NCI-H2196 treated with DMSO at 0.1 percent for 48 hours (cell line): ENCODE measurements around the gene TNS3.

Source experiments
- DNase-seq: peaks from one replicate; lab custom pipeline; 2025; ENCODE audit not compliant: unreplicated experiment; lab: John Stamatoyannopoulos, UW

Gene TNS3

DNA sequence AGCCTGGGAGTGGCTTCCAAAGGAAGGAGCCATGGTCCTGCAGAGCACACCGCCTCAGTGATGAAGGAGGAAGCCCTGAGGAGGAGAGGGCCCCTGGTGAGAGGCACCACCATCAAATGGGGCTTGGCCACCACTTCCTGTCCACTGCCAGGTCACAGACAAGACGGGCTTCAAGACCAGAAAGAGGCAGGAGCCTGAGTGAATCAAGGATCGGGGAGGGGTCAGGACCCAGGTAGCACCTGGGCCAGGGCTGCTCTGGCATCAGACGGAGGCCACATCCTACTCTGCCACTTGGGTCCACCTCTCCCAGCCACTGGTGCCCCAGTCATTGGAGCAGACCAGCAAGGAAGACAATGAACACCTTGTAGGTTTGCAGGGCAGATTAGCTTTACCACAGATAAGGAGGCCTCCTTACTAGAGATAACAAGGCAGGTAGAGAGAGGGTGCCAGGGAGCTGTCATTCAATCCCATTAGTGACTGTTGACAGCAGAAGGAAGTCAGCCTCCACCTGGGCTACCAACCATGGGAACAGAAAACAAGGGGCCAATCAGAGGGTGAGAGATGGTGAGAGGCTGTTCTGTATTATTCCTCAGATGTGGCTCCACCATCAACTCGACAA lies 143.4 kb downstream of the TNS3 start:
- DNase-seq, result no peak

DNA sequence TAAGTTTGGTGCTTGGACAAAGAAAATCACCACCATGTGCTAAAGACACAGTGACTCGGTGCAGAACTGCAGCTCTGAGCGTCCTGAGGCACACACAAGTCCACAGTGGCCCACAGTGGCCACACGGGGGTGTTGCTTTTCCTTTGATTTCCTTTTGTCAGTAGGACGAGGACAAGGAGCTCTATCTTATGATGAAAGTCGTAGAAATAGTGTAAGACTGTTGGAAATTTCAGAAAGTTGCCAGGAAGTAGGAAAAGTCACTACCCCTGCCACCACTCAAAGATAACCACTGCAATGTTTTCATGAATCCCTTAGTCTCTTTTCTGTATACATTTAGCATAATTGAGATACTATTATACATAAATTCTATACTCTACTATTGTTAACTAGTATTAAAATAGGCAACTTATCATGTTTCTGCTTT lies 146.0 kb downstream of the TNS3 start:
- no peak for DNase-seq

DNA sequence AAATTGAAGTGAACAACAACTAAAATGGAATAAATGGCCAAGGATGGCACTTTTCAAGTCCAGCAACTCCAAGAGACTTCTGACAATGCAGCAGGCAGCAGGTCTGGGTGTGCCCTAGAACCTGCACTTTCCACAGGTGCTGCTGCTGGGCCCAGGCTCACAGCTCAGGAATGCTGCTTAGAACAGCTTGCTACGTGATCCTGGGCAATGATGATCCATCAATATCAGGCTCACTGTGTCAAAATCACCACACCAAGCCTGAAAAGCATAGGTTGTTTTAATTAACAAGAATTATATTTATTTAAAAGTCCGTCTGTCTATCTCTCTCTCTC lies 148.4 kb downstream of the TNS3 start:
- no peak for DNase-seq

- DNase-seq, result no peak
Measured at GRCh38 chr7:47432671-47433563, 149.0 kb downstream of the TNS3 start.

GRCh38 chr7:47430422-47430821 lies 151.5 kb downstream of the TNS3 start:
- DNase-seq, result no peak

- DNase-seq, result no peak
Measured at GRCh38 chr7:47428768-47429472, 153.0 kb downstream of the TNS3 start.

DNA sequence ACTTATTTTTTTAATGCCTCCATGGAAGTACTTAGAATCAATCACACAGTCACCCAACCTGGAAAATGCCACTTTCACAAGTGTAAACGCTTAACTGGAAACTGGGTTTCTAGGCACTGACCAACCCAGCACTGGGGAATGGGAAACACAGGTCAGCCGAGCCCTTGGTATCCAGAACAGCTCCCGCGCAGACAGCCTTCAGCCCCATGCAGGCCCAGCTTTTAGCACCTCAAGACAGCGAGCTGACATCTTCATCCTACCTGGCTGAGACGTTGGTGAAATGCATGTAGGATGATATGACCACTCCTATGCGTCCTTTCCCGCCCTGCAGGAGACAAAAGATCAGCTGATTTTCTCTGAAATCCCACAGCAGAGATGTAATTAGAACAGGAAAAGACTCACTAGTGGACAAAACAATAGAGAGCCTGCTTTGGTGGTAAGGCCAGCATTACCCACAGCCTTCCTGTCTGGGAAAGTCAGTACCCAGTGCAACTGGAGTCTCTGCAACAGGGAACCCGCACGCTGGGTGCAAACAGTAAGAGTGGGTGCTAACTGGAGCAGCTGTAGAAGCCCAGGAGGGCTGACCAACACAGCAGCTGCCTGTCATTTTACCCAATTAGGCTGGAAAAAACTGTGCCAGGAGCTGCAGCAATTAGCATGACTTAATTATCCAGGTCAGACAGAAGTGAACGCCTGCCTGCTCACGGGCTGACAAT lies 153.7 kb downstream of the TNS3 start:
- DNase-seq, result no peak

- no peak for DNase-seq
Measured at GRCh38 chr7:47427051-47427643, 154.8 kb downstream of the TNS3 start.

DNA sequence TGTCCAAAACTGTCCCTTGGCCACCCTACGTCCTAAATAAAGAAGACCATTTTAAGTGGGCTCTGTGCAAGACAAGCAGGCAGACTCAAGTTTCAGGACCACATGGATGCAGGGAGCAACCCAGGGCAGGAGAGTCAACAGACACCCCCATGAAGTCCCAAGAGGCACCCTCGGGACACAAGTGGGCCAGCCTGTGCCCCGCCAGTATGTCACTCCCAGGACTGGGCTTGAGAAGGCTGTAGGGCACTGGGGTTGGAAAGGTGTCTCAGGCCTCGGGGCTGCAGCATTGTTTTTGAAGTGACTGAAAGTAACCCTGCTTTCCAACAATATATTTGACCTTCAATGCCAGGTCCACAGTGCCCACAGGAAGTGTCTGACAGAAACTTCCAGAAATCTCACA lies 157.4 kb downstream of the TNS3 start:
- no peak for DNase-seq

DNA sequence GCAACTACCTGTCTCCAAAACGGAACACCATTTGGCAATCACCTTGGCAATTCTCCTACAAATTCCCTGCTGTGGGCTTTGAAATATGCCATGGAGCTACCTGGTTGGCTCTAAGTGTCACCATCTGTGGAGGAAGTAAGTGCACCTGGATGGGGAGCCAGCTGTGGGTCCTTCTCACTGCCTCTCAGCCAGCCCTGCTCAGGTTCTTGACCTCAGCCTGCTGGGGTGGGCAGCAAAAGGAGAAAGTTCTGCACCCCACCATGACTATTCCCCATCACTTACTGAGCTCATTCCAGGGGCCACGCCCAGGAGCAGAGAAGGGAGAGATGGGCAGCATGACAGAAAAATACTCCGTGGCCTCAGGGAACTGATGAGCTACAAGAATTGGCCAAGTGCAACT lies 158.7 kb downstream of the TNS3 start:
- DNase-seq, result no peak

- DNase-seq, result no peak
Measured at GRCh38 chr7:47422611-47423010, 159.3 kb downstream of the TNS3 start.

DNA sequence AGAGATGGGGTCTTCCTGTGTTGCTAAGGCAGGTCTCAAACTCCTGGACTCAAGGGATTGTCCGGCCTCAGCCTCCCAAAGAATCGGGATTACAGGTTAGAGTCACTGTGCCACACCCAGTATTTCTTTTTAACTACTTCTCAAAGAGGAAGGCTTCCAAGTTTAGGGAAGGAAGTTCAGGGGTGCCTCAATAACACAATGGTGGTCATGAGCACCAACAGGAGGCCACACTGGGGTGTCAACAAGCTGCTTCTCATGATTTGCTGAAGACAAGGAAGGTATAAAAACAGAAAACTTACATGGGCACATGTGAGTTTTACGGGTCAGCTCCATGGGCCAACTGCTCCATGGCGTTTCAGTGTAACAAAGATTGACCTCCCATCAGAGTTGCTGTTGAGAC lies 160.5 kb downstream of the TNS3 start:
- no peak for DNase-seq

- no peak for DNase-seq
Measured at GRCh38 chr7:47420122-47420780, 161.7 kb downstream of the TNS3 start.

GRCh38 chr7:47419471-47419870 lies 162.4 kb downstream of the TNS3 start:
- DNase-seq, result no peak

GRCh38 chr7:47418601-47419309 lies 163.2 kb downstream of the TNS3 start:
- no peak for DNase-seq

DNA sequence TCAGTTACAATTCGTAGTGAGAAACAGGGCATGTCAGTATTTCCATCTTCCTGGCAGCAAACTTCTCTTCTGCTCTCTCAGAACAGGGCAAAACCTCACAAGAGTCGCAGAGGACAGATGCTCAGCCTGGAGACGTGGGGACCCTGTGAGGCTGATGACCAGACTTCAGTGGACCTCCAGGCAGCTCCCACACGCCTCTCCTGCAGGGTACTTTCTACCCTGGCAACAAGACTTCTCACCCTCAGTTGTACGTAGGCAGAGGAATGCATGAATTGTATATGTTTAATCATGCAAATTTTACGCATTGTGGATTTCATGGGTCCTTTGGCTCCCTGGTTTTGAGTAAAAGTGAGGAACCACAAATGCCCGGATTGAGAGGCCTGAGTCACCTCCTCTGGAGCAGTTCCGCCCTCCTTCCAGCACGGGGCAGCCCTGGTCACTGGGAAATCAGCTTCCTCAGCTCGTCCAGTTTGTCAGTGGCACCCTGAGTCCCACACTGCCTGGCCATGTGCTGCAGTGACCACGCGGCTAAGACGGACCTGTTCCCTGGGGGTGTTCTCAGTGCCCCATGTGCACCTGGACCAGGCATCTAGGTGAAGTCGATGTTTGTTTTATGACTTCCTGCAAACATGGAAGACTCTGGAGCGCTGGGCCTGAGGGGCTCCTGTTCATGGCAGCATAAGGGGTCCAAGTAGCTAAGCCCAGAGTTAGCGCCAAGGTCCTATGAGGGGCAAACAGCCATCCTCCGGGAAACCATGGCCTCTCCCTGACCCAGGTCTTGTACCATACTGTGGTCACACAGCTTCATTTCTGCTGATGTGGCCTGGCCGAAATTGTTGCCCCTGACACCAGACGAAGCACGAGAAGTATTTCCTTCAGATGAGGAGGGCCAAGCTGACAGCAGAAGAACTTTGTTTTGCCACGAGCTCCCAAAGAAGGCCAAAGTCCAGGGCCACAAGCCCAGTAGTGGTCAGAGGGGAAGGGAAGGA lies 165.1 kb downstream of the TNS3 start:
- no peak for DNase-seq

DNA sequence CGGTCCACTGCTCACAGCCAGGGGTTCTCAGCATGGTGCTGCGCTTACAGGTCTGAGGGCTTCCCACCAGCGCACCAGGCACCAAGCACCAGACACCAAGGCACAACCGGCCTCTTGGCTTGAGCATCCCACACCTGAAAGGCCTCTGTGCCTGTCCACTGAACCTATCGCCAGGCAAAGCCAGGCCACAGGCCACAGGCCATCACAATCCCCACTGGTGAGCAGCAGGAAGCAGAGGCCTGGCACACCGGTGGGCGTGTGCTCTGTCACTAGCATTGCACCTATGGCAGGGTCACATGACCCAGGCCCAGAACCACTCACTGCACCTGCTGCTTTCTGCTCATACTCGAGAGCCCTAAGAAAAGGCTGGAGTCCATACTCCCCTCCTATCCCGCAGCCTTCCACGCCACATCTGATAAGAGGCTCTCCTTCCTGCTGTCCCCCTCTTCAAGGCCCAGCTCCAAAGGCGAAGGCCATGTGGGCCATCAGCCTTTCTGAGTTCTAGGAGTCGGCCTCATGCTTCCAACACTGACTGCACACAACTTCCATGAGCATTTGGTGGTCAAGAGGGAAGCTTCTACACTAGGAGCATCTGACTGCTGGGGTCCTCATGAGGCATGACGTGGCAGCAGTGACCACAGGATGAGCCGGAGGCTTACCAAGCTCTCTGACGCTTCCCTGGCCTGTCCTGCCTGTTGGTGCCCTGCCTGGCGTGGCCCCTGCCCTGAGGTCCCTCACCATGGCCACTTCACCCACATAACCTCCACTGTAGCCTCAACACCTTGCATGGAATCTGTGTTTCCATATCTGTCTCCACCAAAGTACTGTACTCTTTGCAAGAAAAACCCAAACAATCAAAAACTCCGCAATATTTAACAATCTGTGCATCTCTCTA lies 166.3 kb downstream of the TNS3 start:
- DNase-seq, result no peak
